Measurements from ENCODE around the gene YPEL2. TPM values are rescaled to one million over a fixed set of nuclear protein-coding genes. Genes with fewer than 3 reads are reported as not detected.

YPEL2 gene
- total and polyA plus RNA-seq, 2 donors (not counting 3 experiments of a cell fraction or from before 2014, with no cell fraction given), result 36.5 to 66.8 TPM

DNA sequence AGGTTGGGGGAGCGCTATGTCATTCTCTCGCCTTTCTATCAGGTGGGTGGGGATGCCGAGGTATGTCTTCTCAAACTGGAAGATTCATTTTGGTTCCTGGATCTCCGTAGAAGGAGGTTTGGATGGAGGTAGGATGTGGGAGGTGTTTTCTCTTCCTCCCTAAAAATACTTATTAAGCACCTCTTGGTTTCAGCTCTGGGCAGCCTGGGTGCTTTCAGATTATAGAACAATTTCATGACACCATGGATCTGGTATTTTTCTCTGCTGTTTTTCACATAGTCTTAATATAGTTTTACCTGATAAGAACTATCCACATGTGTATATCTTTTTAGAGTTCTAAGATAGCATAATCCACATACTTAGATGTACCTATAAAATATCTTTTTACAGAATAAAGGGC lies 92.9 kb downstream of the YPEL2 start:
- H3K9me1 ChIP-seq (replicated peaks; ENCODE audit: control insufficient read depth, extremely low read depth, insufficient read depth, low read length), result no peaks in the 10 kb centered on the region
- H3K79me2 ChIP-seq (ENCODE audit: control insufficient read depth, insufficient read depth, low read length), result no peaks in the 10 kb centered on the region
- H3K36me3 ChIP-seq (ENCODE audit: control insufficient read depth in 2 of 2, extremely low read depth in 1 of 2, insufficient read depth in 2 of 2, low read length in 2 of 2), result no peaks in the 10 kb centered on the region
- no peak overlapping the region for H2AFZ ChIP-seq (ENCODE audit: low read depth, low read length)
- no peak for FAIRE-seq
- TF ChIP-seq FOS (IDR thresholded peaks at IDR 0.05; ENCODE audit: borderline replicate concordance, insufficient read depth, low read length), result no peak
- no peak for TF ChIP-seq POLR2A (IDR thresholded peaks at IDR 0.05; ENCODE audit: low read depth, low read length)
- no peak for TF ChIP-seq POLR2AphosphoS5 (IDR thresholded peaks at IDR 0.05; ENCODE audit: insufficient read depth, low read depth, low read length)
- no peak for TF ChIP-seq EZH2 (IDR thresholded peaks at IDR 0.05; ENCODE audit: borderline replicate concordance, low read depth, low read length, severe bottlenecking)
- TF ChIP-seq, protein P1, sequence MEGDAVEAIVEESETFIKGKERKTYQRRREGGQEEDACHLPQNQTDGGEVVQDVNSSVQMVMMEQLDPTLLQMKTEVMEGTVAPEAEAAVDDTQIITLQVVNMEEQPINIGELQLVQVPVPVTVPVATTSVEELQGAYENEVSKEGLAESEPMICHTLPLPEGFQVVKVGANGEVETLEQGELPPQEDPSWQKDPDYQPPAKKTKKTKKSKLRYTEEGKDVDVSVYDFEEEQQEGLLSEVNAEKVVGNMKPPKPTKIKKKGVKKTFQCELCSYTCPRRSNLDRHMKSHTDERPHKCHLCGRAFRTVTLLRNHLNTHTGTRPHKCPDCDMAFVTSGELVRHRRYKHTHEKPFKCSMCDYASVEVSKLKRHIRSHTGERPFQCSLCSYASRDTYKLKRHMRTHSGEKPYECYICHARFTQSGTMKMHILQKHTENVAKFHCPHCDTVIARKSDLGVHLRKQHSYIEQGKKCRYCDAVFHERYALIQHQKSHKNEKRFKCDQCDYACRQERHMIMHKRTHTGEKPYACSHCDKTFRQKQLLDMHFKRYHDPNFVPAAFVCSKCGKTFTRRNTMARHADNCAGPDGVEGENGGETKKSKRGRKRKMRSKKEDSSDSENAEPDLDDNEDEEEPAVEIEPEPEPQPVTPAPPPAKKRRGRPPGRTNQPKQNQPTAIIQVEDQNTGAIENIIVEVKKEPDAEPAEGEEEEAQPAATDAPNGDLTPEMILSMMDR (IDR thresholded peaks at IDR 0.05; ENCODE audit: extremely low read depth in 1 of 2, insufficient read depth in 1 of 2, low read depth in 1 of 2, low read length in 2 of 2), result no peak
- no peak for TF ChIP-seq JUN (IDR thresholded peaks at IDR 0.05; ENCODE audit: borderline replicate concordance, insufficient read depth, insufficient read length, low read depth)
- no peak for TF ChIP-seq GATA2 (IDR thresholded peaks at IDR 0.05; ENCODE audit: insufficient read depth, insufficient read length, low read depth, low read length)
- no peak for TF ChIP-seq MYC (IDR thresholded peaks at IDR 0.05; ENCODE audit: low read depth, low read length)
- TF ChIP-seq, protein P2, sequence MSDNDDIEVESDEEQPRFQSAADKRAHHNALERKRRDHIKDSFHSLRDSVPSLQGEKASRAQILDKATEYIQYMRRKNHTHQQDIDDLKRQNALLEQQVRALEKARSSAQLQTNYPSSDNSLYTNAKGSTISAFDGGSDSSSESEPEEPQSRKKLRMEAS (IDR thresholded peaks at IDR 0.05; ENCODE audit: insufficient read depth, insufficient read length), result no peak
- ChIA-PET POLR2A (interaction anchor here (0.6 to 1.2 kb wide), 4 partner anchors 17 to 47 kb away, joined by 3 to 6 read pairs (median 4); no protein-coding TSS in a partner anchor), CTCF (interaction anchor here (1.4 to 6.7 kb wide), 3 partner anchors 14 to 95 kb away, joined by 3 to 96 read pairs (median 27); no protein-coding TSS in a partner anchor)
- DNase-seq (ENCODE audit: low read depth, low spot score), result no peak
- intact Hi-C loops (cut with micrococcal nuclease) (no loop called here), dilution Hi-C loops (cut with MboI; ENCODE audit: extremely low pct_ligation_motif_present, low sequenced_read_pairs) (no loop called here)
- no peak overlapping the region for H3K4me2 ChIP-seq (ENCODE audit: insufficient read depth, low read length)
- no peak overlapping the region for H3K9ac ChIP-seq (replicated peaks; ENCODE audit: extremely low read depth, insufficient read depth, low read length)
- no peak overlapping the region for H3K4me3 ChIP-seq (replicated peaks in 1 of 3; ENCODE audit: insufficient read depth in 1 of 3, low read depth in 1 of 3, low read length in 3 of 3)
- H3K4me1 ChIP-seq (ENCODE audit: control insufficient read depth, extremely low read depth, insufficient read depth, low read length), result peaks cover 66% of the 10 kb centered on the region
- H3K9me3 ChIP-seq (replicated peaks; ENCODE audit: control insufficient read depth, insufficient read depth, low read length), result no peaks in the 10 kb centered on the region
- no peaks in the 10 kb centered on the region for H4K20me1 ChIP-seq (replicated peaks; ENCODE audit: control insufficient read depth, extremely low read depth, insufficient read depth, low read length)
- H3K27ac ChIP-seq (ENCODE audit: insufficient read depth, low read depth, low read length), result peak overlapping the region; percentile 91
- no TSS peak for BruUV-seq (replicated peaks)
- H3K27me3 ChIP-seq (ENCODE audit: control insufficient read depth in 2 of 2, insufficient read depth in 2 of 2, low read length in 2 of 2), result no peaks in the 10 kb centered on the region
